ENCODE data around the gene DDIAS.
"Not testable (repeated sequence)": the region's sequence is repeated elsewhere in the genome, so short reads cannot be mapped to it uniquely, and the experiment has no call there.

The DDIAS gene

DNA sequence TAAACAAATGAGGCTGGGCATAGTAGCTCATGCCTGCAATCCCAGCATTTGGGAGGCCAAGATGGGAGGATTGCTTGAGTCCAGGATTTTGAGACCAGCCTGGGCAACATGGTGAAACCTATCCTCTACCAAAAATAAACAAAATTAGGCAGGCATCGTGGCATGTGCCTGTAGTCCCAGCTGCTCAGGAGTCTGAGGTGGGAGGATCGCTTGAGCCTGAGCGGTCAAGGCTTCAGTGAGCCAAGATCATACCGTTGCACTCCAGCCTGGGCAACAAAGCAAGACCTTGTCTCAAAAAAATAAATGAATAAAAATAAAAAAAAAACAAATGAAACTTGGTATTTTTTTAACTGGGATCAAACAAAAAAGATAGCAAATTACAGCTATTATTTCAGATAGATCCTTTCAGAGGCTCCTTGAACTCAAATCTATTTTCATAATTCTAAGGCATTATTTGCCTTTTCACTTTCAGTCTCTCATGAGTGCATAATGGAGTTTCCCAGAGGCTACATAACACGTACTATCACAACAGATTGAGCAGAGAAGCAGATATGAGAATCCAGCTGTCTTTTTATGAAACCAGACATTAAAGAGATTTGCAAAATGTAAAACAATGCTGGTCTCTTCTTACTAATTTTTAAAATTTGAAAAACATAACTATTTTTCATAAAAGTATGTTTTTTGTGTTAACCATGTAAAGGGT is 23.1 kb downstream of the DDIAS start:
- DNase-seq (ENCODE audit: low read depth in 3 of 3): no peak

DNA sequence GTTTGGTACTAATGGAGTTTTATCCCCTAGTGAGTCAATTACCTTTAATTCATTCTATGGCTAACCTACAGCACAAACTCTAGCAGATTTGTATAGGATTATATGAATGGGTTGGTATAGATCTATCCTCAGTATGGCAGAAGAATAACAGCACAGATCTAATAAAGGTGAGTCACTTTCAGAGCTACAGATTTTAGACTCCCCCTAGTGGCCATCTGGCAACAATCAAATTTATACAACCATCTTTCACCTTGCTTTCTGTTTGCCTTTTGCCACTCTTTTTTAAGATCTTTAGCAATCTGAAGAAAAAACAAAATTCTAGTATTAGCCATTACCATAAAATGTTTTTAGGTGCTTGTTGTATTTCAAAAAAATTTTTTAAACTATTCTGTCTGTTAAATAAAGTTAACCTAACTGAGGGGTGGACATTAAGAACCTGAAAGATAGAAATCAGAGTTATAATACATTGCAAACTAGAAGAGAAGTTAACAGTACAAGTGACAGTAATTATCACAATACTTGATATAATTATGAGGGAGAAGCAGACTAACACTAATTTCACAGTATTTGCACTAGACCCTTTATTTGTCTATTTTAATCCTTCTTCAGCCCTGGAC is 25.8 kb downstream of the DDIAS start:
- peak in 1 of 3 donors; percentile 13 for DNase-seq (ENCODE audit: low read depth in 3 of 3)

DNA sequence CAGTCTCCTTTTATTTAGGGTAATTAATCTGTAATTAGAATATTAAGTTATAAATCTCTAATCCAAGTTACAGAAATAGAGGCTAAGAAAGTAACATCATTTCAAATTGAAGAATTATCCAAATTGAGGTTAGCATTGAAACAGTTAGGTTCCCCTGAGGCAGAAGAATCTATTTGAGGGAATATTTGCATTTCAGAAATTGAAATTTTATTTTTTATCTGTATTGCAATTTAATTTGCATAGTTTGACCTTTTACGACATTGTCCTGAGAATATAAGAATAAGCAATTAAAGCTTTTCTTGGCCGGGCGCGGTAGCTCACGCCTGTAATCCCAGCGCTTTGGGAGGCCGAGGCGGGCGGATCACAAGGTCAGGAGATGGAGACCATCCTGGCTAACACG is 27.6 kb downstream of the DDIAS start:
- no peak for DNase-seq (ENCODE audit: low read depth in 3 of 3)

GRCh38 chr11:82930229-82930628 is 28.7 kb downstream of the DDIAS start:
- no peak for DNase-seq (ENCODE audit: low read depth in 3 of 3)

- no peak for DNase-seq (ENCODE audit: low read depth in 3 of 3)
Measured at GRCh38 chr11:82930734-82931133, 29.2 kb downstream of the DDIAS start.

DNA sequence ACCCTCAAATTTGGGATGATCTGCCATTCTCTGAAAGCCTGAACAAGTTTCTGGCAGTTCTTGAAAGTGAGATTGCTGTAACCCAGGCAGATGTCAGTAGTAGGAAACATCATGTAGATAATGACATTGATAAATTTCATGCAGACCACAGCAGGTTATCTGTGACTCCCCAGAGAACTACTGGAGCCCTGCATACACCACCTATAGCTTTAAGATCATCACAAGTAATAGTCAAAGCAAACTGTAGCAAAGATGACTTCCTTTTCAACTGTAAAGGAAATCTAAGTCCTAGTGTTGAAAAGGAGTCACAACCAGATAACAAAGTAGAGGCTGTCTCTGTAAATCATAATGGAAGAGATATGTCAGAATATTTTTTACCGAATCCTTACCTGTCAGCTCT is 31.0 kb downstream of the DDIAS start:
- DNase-seq (ENCODE audit: low read depth in 3 of 3): no peak

DNA sequence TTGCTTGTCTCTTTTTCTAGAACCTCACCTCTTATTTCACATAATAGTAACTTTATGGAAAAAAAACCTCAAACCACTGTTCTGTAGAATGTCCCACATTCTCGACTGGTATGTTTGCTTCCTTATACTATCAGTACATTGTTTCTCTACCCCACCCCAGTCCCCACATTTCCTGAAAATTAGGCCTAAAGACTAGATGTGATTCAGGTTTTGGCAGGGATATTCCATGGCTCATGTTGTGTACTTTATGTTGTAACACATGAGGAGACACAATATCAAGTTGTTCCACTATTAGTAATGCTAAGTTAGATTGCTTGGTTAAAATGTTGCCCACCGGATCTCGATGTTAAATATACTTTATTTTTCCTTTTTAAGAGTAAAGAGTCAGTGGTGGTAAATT is 34.7 kb downstream of the DDIAS start:
- DNase-seq (ENCODE audit: low read depth in 3 of 3): no peak

DNA sequence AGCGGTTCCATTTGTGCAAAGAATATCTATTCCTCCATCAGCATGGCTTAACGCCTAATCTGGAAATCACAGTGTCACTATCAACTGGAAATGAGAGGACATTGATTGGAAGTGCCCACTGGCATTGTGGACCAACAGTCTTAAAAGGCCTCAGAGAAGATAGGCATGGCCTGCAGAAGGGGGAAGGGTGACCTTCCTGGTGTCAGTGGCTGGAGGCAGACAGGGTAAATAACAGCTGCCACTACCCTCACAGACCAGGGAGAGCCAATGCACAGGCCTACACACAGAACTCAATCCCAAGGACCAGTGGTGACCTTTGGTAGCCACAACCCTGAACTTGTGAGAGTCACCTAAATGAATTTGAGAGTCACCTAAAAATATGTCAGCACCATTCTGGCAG is 36.0 kb downstream of the DDIAS start:
- DNase-seq (ENCODE audit: low read depth in 3 of 3): no peak

DNA sequence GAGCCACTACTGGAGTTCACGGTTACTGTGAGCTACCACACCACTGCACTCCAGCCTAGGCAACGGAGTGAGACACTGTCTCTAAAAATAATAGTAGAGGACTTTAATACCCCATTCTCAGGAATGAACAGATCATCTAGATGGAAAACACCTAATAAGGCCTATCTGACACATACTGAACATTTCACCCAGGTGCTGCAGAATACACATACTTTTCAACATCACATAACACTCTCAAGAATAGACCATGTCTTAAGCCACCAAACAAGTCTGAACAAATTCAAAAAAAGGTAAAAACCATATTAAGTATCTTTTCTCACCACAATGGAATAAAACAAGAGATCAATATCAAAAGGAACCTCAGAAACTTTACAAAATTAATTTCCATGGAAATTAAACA is 37.9 kb downstream of the DDIAS start:
- DNase-seq (ENCODE audit: low read depth in 3 of 3): no peak

DNA sequence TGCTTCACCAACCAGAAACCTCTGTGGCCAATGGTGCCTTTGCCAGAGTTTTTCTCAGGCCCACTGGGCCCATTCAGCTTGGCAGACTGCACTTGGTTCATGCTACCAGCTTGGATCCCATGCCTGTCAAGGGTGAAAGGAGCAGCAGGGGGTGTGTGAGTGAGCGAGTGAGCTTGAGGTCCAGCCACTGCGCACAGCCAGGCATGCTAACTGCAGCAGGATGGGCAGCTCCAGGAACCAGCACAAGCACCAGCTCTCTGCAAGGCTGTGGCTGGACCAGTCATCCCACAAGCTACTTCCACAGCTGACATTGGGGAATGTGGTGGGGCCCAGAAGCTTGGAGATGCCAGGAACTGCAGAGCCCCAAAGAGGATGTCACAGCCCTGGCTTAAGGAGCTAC is 40.8 kb downstream of the DDIAS start:
- DNase-seq (ENCODE audit: low read depth in 3 of 3): no peak

DNA sequence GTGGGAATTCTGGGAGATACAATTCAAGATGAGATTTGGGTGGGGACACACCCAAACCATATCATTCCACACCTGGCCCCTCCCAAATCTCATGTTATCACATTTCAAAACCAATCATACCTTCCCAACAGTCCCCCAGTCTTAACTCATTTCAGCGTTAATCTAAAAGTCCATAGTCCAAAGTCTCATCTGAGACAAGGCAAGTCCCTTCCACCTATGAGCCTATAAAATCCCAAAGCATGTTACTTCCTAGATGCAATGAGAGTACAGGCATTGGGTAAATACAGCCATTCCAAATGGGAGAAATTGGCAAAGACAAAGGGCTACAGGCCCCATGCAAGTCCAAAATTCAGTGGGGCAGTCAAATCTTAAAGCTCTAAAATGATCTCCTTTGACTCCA is 41.9 kb downstream of the DDIAS start:
- not testable (repeated sequence) for DNase-seq (ENCODE audit: low read depth in 3 of 3)

DNA sequence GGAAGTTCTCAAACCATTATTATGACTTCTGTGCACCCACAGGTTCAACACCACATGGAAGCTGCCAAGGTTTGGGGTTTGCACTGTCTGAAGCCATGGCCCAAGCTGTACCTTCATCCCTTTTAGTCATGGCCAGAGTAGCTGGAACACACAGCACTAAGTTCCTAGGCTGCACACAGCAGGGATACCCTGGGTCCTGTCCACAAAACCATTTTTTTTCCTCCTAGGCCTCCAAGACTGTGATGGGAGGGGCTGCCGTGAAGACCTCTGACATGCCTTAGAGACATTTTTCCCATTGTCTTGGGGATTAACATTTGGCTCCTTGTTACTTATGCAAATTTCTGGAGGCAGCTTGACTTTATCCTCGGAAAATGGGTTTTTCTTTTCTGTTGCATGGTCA is 42.7 kb downstream of the DDIAS start:
- no peak for DNase-seq (ENCODE audit: low read depth in 3 of 3)

DNA sequence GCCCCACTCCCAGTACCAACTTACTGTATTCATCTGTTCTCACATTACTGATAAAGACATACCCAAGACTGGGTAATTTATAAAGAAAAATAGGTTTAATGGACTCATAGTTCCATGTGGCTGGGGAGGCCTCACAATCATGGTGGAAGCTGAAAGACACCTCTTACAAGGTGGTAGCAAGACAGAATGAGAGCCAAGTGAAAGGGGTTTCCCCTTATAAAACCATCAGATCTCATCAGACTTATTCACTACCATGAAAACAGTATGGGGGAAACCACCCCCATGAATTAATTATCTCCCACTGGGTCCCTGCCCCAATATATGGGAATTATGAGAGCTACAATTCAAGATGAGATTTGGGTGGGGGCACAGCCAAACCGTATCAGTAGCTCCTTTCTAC is 43.5 kb downstream of the DDIAS start:
- DNase-seq (ENCODE audit: low read depth in 3 of 3): not testable (repeated sequence)

DNA sequence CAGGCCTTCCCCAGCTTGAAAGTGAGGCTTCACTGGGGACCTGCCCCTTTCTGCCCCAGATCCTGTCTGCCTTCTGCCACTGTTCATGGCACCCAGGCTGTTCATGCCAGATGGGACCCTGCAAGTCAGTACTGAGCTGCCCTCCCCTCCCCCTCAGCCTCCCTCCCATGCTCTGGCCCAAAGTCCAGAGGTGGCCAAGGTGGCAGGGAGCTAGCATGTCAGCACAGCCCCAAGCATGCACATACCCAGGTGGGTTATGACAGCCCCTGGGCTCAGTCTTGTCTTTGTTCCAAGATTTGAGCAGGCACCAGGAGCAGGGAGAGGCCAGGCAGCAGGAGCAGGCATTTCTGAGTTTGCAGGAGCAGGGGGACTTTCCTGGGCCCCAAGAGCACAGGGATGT is 44.1 kb downstream of the DDIAS start:
- no peak for DNase-seq (ENCODE audit: low read depth in 3 of 3)

DNA sequence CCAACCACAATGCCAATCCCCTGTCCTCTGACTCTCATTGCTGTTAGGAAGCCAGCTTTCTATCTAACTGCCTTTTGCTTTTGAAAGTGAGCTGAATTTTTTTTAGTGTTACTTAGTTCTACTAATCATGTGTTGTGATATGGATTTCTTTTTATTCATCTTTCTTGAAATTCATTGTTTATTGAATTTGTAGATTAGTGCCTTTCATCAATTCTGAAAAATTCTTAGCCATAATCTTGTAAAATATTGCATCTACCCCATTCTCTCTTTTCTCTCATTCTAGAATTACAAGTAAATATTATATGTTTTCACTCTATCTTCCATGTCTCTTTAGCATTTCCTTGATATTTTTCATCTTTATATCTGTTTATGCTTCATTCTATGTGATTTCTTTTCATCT is 47.8 kb downstream of the DDIAS start:
- no peak for DNase-seq (ENCODE audit: low read depth in 3 of 3)

GRCh38 chr11:82950502-82950901 is 49.0 kb downstream of the DDIAS start:
- not testable (repeated sequence) for DNase-seq (ENCODE audit: low read depth in 3 of 3)

DNA sequence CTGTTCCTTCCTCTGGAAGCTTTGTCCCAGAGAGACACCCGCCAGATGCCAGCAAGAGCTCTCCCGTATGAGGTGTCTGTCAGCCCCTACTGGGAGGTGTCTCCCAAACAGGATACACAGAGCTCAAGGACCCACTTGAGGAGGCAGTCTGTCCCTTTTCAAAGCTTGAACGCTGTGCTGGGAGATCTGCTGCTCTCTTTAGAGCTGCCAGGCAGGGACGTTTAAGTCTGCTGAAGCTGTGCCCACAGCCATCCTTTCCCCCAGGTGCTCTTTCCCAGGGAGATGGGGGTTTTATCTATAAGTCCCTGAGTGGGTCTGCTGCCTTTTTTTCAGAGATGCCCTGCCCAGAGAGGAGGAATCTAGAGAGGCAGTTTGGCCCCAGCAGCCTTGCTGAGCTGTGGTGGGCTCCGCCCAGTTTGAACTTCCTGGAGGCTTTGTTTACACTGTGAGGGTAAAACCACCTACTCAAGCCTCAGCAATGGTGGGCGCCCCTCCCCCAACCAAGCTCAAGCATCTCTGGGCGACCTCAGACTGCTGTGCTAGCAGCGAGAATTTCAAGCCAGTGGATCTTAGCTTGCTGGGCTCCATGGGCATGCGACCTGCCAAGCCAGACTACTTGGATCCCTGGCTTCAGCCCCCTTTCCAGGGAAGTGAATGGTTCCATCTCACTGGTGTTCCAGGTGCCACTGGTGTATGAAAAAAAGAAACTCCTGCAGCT is 54.4 kb downstream of the DDIAS start:
- DNase-seq (ENCODE audit: low read depth in 3 of 3): not testable (repeated sequence)

GRCh38 chr11:82959987-82960778 is 58.6 kb downstream of the DDIAS start:
- no peak for DNase-seq (ENCODE audit: low read depth in 3 of 3)

- no peak for DNase-seq (ENCODE audit: low read depth in 3 of 3)
Measured at GRCh38 chr11:82960779-82961143, 59.2 kb downstream of the DDIAS start.

- not testable (repeated sequence) for DNase-seq (ENCODE audit: low read depth in 3 of 3)
Measured at GRCh38 chr11:82962021-82962420, 60.5 kb downstream of the DDIAS start.

GRCh38 chr11:82967381-82967780 is 65.8 kb downstream of the DDIAS start:
- no peak for DNase-seq (ENCODE audit: low read depth in 3 of 3)

DNA sequence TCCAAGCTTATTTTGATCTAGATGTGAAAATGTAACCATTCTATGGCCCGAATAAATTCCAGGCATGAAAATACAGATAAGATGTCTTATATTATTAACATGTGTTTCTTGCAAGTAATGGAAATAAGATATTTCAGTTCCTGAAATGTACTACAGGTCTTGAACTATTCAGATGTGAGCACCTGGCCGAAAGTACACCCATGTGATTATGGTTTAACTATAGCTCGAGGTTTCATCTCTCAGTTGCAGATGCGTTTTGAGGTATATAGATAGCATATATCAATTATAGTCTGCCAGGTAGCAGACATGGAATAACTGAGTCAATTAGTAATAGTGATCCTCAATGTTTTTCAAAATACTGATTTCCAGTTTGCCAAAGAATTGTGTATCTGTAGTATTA is 68.3 kb downstream of the DDIAS start:
- DNase-seq (ENCODE audit: low read depth in 3 of 3): no peak

Measured in stimulated activated CD4-positive, alpha-beta T cell treated with anti-CD3 and anti-CD28 coated beads, TNF-alpha, amount 100 ng/mL, for 48 hours (primary cell).